A549 (cell line): ENCODE data around the gene MRAP2. TPM values are rescaled to one million over a fixed set of nuclear protein-coding genes. Genes with fewer than 3 reads are reported as not detected.

Experiments
- ATAC-seq, 2 experiments: fragments of 200-7000 bp in 1 of 2; fragments of >200 bp in 1 of 2; cut with Nextera tagmentation in 1 of 2; cut with Tn5 transposase in 1 of 2; 3 replicates each; pipeline versions ENCODE4 v1.8.0 to v1.9.1; 2018 to 2020; ENCODE audit warnings: mild to moderate bottlenecking in 1 of 2, moderate library complexity in 1 of 2
- CTCF ChIA-PET: fragments of 300-600 bp; sonication (Branson Sonifier 250); formaldehyde crosslinking; extraction: SDS; loops from one replicate; lab custom pipeline; 2021; ENCODE audit warnings: antibody characterized with exemption, inconsistent platforms; lab: Yijun Ruan, JAX
- POLR2A ChIA-PET: fragments of 350-600 bp; formaldehyde crosslinking; extraction: SDS; loops from one replicate; lab custom pipeline; 2021; ENCODE audit warnings: antibody characterized with exemption, inconsistent platforms; lab: Yijun Ruan, JAX
- DNase-seq, 2 experiments: peaks; one replicate each; pipeline versions ENCODE4 v3.0.0 to v3.0.0-alpha.2; 2011 to 2016; ENCODE audit warnings: low read depth in 1 of 2, low spot score in 1 of 2
- FAIRE-seq: peaks from 2 replicates; lab custom pipeline; 2011; peaks lifted over from hg19 to GRCh38; lab: Jason Lieb, UNC
- H3K27ac ChIP-seq, 2 experiments: fragments of >200 bp; sonication (Bioruptor Twin); formaldehyde crosslinking; 3 replicates each; pipeline ENCODE4 v1.5.1; 2016 to 2017
- H3K4me1 ChIP-seq: fragments of >200 bp; sonication (Bioruptor Twin); formaldehyde crosslinking; 3 replicates; pipeline ENCODE4 v1.6.1; 2016
- H3K4me2 ChIP-seq: fragments of >200 bp; sonication (Bioruptor Twin); formaldehyde crosslinking; 3 replicates; pipeline ENCODE4 v1.6.1; 2016
- H3K4me3 ChIP-seq: fragments of >200 bp; sonication (Bioruptor Twin); formaldehyde crosslinking; 3 replicates; pipeline ENCODE4 v1.5.1; 2016
- H3K9me3 ChIP-seq: fragments of >200 bp; sonication (Bioruptor Twin); formaldehyde crosslinking; 3 replicates; pipeline ENCODE4 v1.6.1; 2016
- BCL3 ChIP-seq: fragments of >200 bp; sonication (Bioruptor Twin); formaldehyde crosslinking; IDR thresholded peaks from 3 replicates; pipeline ENCODE4 v1.6.1; 2016
- EHMT2 ChIP-seq: fragments of 200-600 bp; sonication (generic); IDR thresholded peaks from 2 replicates; pipeline ENCODE4 v1.6.1; 2016; ENCODE audit warnings: antibody characterized with exemption, low read depth, mild to moderate bottlenecking, moderate library complexity
- EP300 ChIP-seq, 2 experiments: fragments of >200 bp; sonication (Bioruptor Twin); formaldehyde crosslinking; IDR thresholded peaks; 2 replicates in 1 of 2; 3 replicates in 1 of 2; pipeline ENCODE4 v1.6.1; 2016 to 2017
- FOXS1 ChIP-seq: fragments of 250-450 bp; sonication (Bioruptor Pico); IDR thresholded peaks from 2 replicates; pipeline ENCODE4 v1.5.0; 2020; ENCODE audit warnings: mild to moderate bottlenecking, moderate library complexity
- HDAC2 ChIP-seq: fragments of 200-600 bp; sonication (generic); IDR thresholded peaks from 2 replicates; pipeline ENCODE4 v1.6.1; 2016
- HOXB13 ChIP-seq: fragments of 250-450 bp; sonication (Bioruptor Pico); IDR thresholded peaks from 2 replicates; pipeline ENCODE4 v1.5.0; 2020; ENCODE audit warnings: low read depth, mild to moderate bottlenecking, moderate library complexity
- HOXB5 ChIP-seq: fragments of 250-450 bp; sonication (Bioruptor Pico); IDR thresholded peaks from 2 replicates; pipeline ENCODE4 v1.5.0; 2020; ENCODE audit warnings: mild to moderate bottlenecking, moderate library complexity
- MAZ ChIP-seq: fragments of 150-350 bp; IDR thresholded peaks from 2 replicates; pipeline ENCODE4 v1.6.1; 2014; ENCODE audit warnings: antibody characterized with exemption, low read depth, low read length, borderline replicate concordance
- NPAS2 ChIP-seq: fragments of 250-450 bp; sonication (Bioruptor Pico); IDR thresholded peaks from 2 replicates; pipeline ENCODE4 v1.8.0; 2022; ENCODE audit warnings: mild to moderate bottlenecking, moderate library complexity, borderline replicate concordance
- NR3C1 ChIP-seq: fragments of >200 bp; sonication (Bioruptor Twin); formaldehyde crosslinking; IDR thresholded peaks from 3 replicates; pipeline ENCODE4 v1.6.1; 2017
- PHF8 ChIP-seq: fragments of 200-600 bp; sonication (generic); IDR thresholded peaks from 2 replicates; pipeline ENCODE4 v1.6.1; 2016; ENCODE audit warnings: low read depth, mild to moderate bottlenecking, antibody characterized with exemption, moderate library complexity, borderline replicate concordance
- RAD21 ChIP-seq, 2 experiments: fragments of >200 bp in 1 of 2; sonication (Bioruptor Twin) in 1 of 2; formaldehyde crosslinking in 1 of 2; IDR thresholded peaks in 1 of 2; conservative IDR thresholded peaks in 1 of 2; 2 replicates in 1 of 2; 3 replicates in 1 of 2; pipeline ENCODE4 v1.6.1; 2012 to 2018; ENCODE audit warnings: inconsistent platforms in 1 of 2
- SREBF2 ChIP-seq: fragments of 450-650 bp; IDR thresholded peaks from 2 replicates; pipeline ENCODE4 v1.6.1; 2014; ENCODE audit warnings: mild to moderate bottlenecking, moderate library complexity
- WGBS: methylation state at CpG from one replicate; pipeline ENCODE4 v1.1.6; 2017; ENCODE audit errors: missing lambda C conversion rate; 5-methylcytosine and 5-hydroxymethylcytosine counted together
- polyA plus RNA-seq, 4 experiments: library from polyadenylated mRNA; depleted of rRNA in 3 of 4; stranded (reverse); fragments of >200 nt; fragmentation: RNase III in 1 of 4; extraction: RNeasy Plus Mini Kit Qiagen cat#74134 plus additional on column Dnase treatment in 1 of 4; gene quantifications; 2 replicates in 3 of 4; 3 replicates in 1 of 4; pipeline ENCODE4 v1.2.3, GENCODE V29; 2011 to 2017
- TF ChIP-seq, protein P1 (sequence below): fragments of >200 bp; sonication (Bioruptor Twin); formaldehyde crosslinking; IDR thresholded peaks from 3 replicates; pipeline ENCODE4 v1.5.1; 2016
- TF ChIP-seq, protein P2 (sequence below): fragments of 150-350 bp; IDR thresholded peaks from 2 replicates; pipeline ENCODE4 v1.6.1; 2014; ENCODE audit warnings: low read depth, mild to moderate bottlenecking, low read length
- TF ChIP-seq, protein P3 (sequence below): IDR thresholded peaks from 2 replicates; pipeline ENCODE4 v1.6.1; 2012
- TF ChIP-seq, protein P4 (sequence below): fragments of 250-450 bp; sonication (Bioruptor Pico); IDR thresholded peaks from 2 replicates; pipeline ENCODE4 v1.5.0; 2021; ENCODE audit warnings: mild to moderate bottlenecking, moderate library complexity, borderline replicate concordance
- TF ChIP-seq, protein P5 (sequence below): fragments of 200-600 bp; sonication (generic); IDR thresholded peaks from 2 replicates; pipeline ENCODE4 v1.6.1; 2016; ENCODE audit warnings: antibody characterized with exemption, mild to moderate bottlenecking, moderate library complexity

MRAP2 gene
- polyA plus RNA-seq, 2 of the 4 experiments (the other 2 are of a cell fraction), result 0.75 to 2.2 TPM

DNA sequence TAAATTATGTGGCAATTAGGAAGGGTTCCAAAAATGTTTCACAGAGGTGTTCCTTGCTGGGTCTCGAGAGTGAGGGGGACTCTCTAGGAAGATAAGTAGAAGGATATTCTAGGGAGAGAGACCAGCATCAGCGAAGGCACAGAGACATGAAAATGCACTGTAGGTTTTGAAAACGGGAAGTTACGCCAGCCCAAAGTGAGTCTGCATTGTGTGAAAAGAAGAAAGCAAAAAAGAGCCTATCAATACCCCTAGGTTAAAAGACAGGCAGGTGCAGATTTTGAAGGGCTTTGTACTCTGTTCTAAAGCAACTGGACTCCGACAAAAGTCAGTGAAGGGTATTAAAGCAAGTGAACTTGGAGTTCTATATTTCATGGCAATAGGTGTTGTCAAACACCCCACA lies 25.7 kb upstream of the MRAP2 start:
- no peaks in the 10 kb centered on the region for H3K4me1 ChIP-seq
- H3K4me3 ChIP-seq, result no peak overlapping the region
- TF ChIP-seq RAD21 (conservative IDR thresholded peaks at IDR 0.05 in 1 of 2, IDR thresholded peaks at IDR 0.05 in 1 of 2) (no peak), HDAC2 (no peak), EP300 (IDR thresholded peaks at IDR 0.05) (no peak), SREBF2 (no peak), NPAS2 (no peak), NR3C1 (no peak), HOXB5 (CRISPR knock-in tag) (no peak), MAZ (no peak), BCL3 (no peak), EHMT2 (no peak)
- TF ChIP-seq, protein P1, sequence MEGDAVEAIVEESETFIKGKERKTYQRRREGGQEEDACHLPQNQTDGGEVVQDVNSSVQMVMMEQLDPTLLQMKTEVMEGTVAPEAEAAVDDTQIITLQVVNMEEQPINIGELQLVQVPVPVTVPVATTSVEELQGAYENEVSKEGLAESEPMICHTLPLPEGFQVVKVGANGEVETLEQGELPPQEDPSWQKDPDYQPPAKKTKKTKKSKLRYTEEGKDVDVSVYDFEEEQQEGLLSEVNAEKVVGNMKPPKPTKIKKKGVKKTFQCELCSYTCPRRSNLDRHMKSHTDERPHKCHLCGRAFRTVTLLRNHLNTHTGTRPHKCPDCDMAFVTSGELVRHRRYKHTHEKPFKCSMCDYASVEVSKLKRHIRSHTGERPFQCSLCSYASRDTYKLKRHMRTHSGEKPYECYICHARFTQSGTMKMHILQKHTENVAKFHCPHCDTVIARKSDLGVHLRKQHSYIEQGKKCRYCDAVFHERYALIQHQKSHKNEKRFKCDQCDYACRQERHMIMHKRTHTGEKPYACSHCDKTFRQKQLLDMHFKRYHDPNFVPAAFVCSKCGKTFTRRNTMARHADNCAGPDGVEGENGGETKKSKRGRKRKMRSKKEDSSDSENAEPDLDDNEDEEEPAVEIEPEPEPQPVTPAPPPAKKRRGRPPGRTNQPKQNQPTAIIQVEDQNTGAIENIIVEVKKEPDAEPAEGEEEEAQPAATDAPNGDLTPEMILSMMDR, result no peak
- TF ChIP-seq, protein P2, sequence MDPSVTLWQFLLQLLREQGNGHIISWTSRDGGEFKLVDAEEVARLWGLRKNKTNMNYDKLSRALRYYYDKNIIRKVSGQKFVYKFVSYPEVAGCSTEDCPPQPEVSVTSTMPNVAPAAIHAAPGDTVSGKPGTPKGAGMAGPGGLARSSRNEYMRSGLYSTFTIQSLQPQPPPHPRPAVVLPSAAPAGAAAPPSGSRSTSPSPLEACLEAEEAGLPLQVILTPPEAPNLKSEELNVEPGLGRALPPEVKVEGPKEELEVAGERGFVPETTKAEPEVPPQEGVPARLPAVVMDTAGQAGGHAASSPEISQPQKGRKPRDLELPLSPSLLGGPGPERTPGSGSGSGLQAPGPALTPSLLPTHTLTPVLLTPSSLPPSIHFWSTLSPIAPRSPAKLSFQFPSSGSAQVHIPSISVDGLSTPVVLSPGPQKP, result no peak
- TF ChIP-seq, protein P3, sequence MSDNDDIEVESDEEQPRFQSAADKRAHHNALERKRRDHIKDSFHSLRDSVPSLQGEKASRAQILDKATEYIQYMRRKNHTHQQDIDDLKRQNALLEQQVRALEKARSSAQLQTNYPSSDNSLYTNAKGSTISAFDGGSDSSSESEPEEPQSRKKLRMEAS, result no peak
- TF ChIP-seq, protein P4, sequence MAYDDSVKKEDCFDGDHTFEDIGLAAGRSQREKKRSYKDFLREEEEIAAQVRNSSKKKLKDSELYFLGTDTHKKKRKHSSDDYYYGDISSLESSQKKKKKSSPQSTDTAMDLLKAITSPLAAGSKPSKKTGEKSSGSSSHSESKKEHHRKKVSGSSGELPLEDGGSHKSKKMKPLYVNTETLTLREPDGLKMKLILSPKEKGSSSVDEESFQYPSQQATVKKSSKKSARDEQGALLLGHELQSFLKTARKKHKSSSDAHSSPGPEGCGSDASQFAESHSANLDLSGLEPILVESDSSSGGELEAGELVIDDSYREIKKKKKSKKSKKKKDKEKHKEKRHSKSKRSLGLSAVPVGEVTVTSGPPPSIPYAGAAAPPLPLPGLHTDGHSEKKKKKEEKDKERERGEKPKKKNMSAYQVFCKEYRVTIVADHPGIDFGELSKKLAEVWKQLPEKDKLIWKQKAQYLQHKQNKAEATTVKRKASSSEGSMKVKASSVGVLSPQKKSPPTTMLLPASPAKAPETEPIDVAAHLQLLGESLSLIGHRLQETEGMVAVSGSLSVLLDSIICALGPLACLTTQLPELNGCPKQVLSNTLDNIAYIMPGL (CRISPR knock-in tag), result no peak
- TF ChIP-seq, protein P5, sequence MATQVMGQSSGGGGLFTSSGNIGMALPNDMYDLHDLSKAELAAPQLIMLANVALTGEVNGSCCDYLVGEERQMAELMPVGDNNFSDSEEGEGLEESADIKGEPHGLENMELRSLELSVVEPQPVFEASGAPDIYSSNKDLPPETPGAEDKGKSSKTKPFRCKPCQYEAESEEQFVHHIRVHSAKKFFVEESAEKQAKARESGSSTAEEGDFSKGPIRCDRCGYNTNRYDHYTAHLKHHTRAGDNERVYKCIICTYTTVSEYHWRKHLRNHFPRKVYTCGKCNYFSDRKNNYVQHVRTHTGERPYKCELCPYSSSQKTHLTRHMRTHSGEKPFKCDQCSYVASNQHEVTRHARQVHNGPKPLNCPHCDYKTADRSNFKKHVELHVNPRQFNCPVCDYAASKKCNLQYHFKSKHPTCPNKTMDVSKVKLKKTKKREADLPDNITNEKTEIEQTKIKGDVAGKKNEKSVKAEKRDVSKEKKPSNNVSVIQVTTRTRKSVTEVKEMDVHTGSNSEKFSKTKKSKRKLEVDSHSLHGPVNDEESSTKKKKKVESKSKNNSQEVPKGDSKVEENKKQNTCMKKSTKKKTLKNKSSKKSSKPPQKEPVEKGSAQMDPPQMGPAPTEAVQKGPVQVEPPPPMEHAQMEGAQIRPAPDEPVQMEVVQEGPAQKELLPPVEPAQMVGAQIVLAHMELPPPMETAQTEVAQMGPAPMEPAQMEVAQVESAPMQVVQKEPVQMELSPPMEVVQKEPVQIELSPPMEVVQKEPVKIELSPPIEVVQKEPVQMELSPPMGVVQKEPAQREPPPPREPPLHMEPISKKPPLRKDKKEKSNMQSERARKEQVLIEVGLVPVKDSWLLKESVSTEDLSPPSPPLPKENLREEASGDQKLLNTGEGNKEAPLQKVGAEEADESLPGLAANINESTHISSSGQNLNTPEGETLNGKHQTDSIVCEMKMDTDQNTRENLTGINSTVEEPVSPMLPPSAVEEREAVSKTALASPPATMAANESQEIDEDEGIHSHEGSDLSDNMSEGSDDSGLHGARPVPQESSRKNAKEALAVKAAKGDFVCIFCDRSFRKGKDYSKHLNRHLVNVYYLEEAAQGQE, result no peak
- H3K27ac ChIP-seq, result no peak overlapping the region
- ChIA-PET POLR2A (no interaction called here), CTCF (no interaction called here)
- H3K9me3 ChIP-seq, result no peaks in the 10 kb centered on the region
- FAIRE-seq (no peak), ATAC-seq (no peak), DNase-seq (no peak)
- no peak overlapping the region for H3K4me2 ChIP-seq
- 52% methylated on average over 5 of the region's 5 CpGs for WGBS

GRCh38 chr6:84013354-84013753 lies 20.2 kb upstream of the MRAP2 start:
- Histone ChIP-seq H3K4me1 (no peaks in the 10 kb centered on the region), H3K27ac (no peak overlapping the region), H3K4me3 (no peak overlapping the region)
- DNase-seq (no peak), ATAC-seq (no peak), FAIRE-seq (no peak)
- no peak for TF ChIP-seq PHF8
- TF ChIP-seq HOXB13, result no peak
- TF ChIP-seq FOXS1 (CRISPR knock-in tag), result no peak
- TF ChIP-seq, all 56 proteins: peak for 0
- H3K9me3 ChIP-seq, result no peaks in the 10 kb centered on the region
- H3K4me2 ChIP-seq, result no peak overlapping the region
- WGBS, result 64% methylated on average over 2 of the region's 2 CpGs
- ChIA-PET POLR2A (no interaction called here), CTCF (no interaction called here)
